GM12865 (cell line): ENCODE results near the gene APOBEC3A.
A peak's percentile ranks its signal among the peaks of the same experiment; 100 is the strongest.

Experiments
- DNase-seq: peaks from one replicate; pipeline ENCODE4 v3.0.0; 2010; ENCODE audit warnings: low read depth
- H3K4me3 ChIP-seq: 2 replicates; pipeline ENCODE4 v1.5.1; 2011; ENCODE audit warnings: mild to moderate bottlenecking, low read depth, low read length, control low read depth
- CTCF ChIP-seq: IDR thresholded peaks from 2 replicates; pipeline ENCODE4 v1.5.1; 2011; ENCODE audit warnings: low read length, control low read depth, low read depth, inconsistent platforms; ENCODE audit not compliant: insufficient read depth; ENCODE audit errors: missing control alignments

APOBEC3A gene

GRCh38 chr22:38923463-38924346 lies 33.7 kb upstream of the APOBEC3A start:
- H3K4me3 ChIP-seq = no peak overlapping the region
- DNase-seq = no peak
- no peak for TF ChIP-seq CTCF

- TF ChIP-seq CTCF = no peak
- no peak overlapping the region for H3K4me3 ChIP-seq
These were observed 33.0 kb upstream of the APOBEC3A start for GRCh38 chr22:38924347-38924952.

DNA sequence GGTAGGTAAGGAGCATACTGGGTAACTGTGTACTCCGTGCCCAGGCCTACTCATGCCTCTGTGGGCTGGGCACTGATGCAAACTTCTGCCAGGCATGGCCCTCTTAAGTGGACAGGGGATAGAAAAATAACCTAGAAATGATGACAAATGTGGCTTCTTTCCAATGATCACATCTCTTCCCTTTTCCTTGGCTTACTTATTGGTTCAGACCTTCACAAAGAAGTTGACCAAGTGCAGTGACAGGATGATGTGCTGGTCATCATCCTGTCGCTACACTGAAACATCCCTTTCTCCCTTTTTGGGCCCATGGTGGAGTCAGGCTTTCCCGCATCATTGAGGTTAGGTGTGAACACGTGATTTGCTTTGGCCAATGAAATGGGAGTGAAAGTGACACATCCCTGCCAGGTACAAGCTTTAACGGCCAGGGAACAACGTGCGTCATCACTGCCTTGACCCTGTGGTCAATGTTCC lies 31.8 kb upstream of the APOBEC3A start:
- no peak overlapping the region for H3K4me3 ChIP-seq
- no peak for DNase-seq
- TF ChIP-seq CTCF = no peak

More at GRCh38 chr22:38924347-38924952, 33.0 kb upstream of the APOBEC3A start:
- no peak for DNase-seq

DNA sequence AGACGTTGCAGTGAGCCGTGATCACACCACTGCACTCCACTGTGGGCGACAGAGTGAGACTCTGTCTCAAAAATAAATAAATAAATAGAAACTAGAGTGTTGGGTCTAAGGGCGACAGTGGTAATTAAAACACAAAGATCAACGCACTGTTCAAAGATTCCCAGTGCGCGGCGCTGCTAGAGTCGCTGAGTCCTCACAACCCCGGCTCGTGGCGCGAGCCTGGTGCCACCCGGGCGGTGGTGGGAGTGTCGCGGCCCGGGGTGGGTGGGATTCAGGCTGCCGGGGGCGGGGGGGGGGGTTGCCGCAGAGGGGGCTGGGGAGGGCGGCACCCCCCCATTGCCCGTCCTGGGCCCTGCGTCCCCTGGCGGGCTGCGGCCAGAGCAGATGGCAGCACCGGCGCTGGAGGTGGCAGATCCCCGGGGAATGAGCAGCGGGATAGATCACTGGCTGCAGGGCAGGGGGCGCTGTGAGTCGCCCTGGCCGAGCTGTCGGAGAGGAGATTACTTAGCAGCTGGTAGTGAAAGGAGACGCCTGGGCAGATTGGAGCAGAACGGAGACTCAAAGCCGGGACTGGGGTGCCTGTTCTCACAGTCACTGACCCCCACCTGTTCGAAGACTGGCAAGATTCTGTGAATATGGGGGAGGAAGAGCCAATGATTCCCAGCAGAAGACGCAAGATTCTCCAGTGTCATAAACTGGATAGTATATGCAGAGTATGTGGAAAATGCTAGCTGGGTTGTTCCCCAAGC lies 30.2 kb upstream of the APOBEC3A start:
- peak; percentile 71 for TF ChIP-seq CTCF
- peak; percentile 77 for DNase-seq
- H3K4me3 ChIP-seq = no peak overlapping the region

- DNase-seq = no peak
- no peak for TF ChIP-seq CTCF
- H3K4me3 ChIP-seq = no peak overlapping the region
These were observed 26.9 kb upstream of the APOBEC3A start for GRCh38 chr22:38930512-38930911.

DNA sequence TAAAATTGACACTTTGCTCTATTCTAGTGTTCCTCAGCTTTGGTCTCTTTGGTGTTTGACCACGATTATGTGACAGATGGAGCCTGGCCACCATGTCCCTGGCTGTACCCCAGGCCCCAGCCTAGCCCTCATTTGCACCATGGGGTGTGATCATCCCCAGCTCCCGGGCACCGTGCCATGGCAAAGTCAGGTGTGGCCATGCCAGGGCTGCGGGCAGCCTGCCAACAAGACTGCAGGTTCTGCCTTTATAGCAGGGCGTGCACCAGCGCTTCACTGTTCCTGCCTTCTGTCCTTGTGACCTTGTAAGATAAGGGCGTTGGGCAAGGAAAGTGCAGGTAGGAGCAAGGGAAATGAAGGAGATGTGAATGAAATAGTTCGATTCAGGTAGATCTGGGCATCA lies 22.4 kb upstream of the APOBEC3A start:
- DNase-seq = no peak
- no peak overlapping the region for H3K4me3 ChIP-seq
- TF ChIP-seq CTCF = no peak
